ENCODE data around the gene MISP.

- TF ChIP-seq POLR2A (IDR thresholded peaks at IDR 0.05; ENCODE audit: low read length) (no peak), GATA1 (IDR thresholded peaks at IDR 0.05; ENCODE audit: low read depth, low read length) (no peak)
Measured at GRCh38 chr19:743168-743687, 7.7 kb upstream of the MISP start.

All from erythroblast (primary cell).